ENCODE results near the gene STAC3. TPM values are rescaled to one million over a fixed set of nuclear protein-coding genes. Genes with fewer than 3 reads are reported as not detected.

The STAC3 gene
- total and polyA plus RNA-seq, 9 of the 15 experiments (the other 6 are each of a cell fraction or from before 2014, with no cell fraction given), result 0.45 to 6.4 (median 3.3) TPM

DNA sequence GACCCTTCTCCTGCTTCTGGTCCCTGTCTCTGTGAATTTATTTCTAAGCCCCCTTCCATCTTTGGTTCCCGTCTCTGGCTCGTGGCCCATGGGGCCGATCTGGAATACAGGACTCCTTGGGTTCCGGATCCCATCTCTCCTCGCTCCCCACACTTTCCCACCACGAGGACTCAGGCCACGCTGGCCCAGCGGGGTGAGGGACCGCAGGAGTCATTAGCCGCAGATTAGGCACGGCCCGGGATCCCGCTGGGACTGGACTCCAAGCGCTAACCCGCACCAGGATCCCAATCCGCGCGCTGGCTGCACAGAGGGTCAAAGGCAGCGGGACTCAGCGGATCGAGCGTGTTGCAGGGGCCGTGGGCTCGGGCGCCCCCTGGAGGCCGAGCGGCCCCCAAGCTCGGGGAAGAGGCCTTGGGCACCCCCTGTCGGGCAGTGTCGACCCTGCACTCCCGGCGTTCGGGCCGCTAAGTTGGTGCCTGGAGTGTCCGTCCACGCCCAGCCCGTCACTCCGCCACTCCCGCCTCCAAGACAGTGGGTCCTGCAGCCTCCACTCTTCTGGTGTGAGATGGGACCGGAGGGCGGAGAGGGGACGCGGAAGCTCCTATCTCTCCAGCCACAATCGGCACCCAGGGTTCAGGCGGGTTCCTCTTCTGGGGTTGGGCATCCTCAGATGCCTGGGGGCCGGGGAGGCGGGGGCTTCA is 12.0 kb downstream of the STAC3 start (continued):
- TF ChIP-seq, protein P1, sequence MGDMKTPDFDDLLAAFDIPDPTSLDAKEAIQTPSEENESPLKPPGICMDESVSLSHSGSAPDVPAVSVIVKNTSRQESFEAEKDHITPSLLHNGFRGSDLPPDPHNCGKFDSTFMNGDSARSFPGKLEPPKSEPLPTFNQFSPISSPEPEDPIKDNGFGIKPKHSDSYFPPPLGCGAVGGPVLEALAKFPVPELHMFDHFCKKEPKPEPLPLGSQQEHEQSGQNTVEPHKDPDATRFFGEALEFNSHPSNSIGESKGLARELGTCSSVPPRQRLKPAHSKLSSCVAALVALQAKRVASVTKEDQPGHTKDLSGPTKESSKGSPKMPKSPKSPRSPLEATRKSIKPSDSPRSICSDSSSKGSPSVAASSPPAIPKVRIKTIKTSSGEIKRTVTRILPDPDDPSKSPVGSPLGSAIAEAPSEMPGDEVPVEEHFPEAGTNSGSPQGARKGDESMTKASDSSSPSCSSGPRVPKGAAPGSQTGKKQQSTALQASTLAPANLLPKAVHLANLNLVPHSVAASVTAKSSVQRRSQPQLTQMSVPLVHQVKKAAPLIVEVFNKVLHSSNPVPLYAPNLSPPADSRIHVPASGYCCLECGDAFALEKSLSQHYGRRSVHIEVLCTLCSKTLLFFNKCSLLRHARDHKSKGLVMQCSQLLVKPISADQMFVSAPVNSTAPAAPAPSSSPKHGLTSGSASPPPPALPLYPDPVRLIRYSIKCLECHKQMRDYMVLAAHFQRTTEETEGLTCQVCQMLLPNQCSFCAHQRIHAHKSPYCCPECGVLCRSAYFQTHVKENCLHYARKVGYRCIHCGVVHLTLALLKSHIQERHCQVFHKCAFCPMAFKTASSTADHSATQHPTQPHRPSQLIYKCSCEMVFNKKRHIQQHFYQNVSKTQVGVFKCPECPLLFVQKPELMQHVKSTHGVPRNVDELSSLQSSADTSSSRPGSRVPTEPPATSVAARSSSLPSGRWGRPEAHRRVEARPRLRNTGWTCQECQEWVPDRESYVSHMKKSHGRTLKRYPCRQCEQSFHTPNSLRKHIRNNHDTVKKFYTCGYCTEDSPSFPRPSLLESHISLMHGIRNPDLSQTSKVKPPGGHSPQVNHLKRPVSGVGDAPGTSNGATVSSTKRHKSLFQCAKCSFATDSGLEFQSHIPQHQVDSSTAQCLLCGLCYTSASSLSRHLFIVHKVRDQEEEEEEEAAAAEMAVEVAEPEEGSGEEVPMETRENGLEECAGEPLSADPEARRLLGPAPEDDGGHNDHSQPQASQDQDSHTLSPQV (IDR thresholded peaks at IDR 0.05), result peak; percentile 93
- TF ChIP-seq ETV5 (CRISPR knock-in tag; IDR thresholded peaks at IDR 0.05; ENCODE audit: low read depth), result no peak; the same call in 1 of the 2 replicates
- TF ChIP-seq, protein P2, sequence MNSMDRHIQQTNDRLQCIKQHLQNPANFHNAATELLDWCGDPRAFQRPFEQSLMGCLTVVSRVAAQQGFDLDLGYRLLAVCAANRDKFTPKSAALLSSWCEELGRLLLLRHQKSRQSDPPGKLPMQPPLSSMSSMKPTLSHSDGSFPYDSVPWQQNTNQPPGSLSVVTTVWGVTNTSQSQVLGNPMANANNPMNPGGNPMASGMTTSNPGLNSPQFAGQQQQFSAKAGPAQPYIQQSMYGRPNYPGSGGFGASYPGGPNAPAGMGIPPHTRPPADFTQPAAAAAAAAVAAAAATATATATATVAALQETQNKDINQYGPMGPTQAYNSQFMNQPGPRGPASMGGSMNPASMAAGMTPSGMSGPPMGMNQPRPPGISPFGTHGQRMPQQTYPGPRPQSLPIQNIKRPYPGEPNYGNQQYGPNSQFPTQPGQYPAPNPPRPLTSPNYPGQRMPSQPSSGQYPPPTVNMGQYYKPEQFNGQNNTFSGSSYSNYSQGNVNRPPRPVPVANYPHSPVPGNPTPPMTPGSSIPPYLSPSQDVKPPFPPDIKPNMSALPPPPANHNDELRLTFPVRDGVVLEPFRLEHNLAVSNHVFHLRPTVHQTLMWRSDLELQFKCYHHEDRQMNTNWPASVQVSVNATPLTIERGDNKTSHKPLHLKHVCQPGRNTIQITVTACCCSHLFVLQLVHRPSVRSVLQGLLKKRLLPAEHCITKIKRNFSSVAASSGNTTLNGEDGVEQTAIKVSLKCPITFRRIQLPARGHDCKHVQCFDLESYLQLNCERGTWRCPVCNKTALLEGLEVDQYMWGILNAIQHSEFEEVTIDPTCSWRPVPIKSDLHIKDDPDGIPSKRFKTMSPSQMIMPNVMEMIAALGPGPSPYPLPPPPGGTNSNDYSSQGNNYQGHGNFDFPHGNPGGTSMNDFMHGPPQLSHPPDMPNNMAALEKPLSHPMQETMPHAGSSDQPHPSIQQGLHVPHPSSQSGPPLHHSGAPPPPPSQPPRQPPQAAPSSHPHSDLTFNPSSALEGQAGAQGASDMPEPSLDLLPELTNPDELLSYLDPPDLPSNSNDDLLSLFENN (IDR thresholded peaks at IDR 0.05; ENCODE audit: low read depth in 2 of 2, low read length in 2 of 2), result no peak
- 0 out of 2 replicates have a peak, but pooled peaks have one; percentile 53 for TF ChIP-seq SAFB (IDR thresholded peaks at IDR 0.05; ENCODE audit: borderline replicate concordance, low read depth, low read length)
- no peak for TF ChIP-seq DMBX1 (CRISPR knock-in tag; IDR thresholded peaks at IDR 0.05; ENCODE audit: borderline replicate concordance)
- TF ChIP-seq TEAD1 (CRISPR knock-in tag; IDR thresholded peaks at IDR 0.05), result peak in 1 of 2 experiments; percentile 85; a peak in 2 of 4 replicates
- TF ChIP-seq, protein P3, sequence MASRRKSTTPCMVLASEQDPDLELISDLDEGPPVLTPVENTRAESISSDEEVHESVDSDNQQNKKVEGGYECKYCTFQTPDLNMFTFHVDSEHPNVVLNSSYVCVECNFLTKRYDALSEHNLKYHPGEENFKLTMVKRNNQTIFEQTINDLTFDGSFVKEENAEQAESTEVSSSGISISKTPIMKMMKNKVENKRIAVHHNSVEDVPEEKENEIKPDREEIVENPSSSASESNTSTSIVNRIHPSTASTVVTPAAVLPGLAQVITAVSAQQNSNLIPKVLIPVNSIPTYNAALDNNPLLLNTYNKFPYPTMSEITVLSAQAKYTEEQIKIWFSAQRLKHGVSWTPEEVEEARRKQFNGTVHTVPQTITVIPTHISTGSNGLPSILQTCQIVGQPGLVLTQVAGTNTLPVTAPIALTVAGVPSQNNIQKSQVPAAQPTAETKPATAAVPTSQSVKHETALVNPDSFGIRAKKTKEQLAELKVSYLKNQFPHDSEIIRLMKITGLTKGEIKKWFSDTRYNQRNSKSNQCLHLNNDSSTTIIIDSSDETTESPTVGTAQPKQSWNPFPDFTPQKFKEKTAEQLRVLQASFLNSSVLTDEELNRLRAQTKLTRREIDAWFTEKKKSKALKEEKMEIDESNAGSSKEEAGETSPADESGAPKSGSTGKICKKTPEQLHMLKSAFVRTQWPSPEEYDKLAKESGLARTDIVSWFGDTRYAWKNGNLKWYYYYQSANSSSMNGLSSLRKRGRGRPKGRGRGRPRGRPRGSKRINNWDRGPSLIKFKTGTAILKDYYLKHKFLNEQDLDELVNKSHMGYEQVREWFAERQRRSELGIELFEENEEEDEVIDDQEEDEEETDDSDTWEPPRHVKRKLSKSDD (conservative IDR thresholded peaks at IDR 0.05; ENCODE audit: low read length), result no peak
- TF ChIP-seq, protein P4, sequence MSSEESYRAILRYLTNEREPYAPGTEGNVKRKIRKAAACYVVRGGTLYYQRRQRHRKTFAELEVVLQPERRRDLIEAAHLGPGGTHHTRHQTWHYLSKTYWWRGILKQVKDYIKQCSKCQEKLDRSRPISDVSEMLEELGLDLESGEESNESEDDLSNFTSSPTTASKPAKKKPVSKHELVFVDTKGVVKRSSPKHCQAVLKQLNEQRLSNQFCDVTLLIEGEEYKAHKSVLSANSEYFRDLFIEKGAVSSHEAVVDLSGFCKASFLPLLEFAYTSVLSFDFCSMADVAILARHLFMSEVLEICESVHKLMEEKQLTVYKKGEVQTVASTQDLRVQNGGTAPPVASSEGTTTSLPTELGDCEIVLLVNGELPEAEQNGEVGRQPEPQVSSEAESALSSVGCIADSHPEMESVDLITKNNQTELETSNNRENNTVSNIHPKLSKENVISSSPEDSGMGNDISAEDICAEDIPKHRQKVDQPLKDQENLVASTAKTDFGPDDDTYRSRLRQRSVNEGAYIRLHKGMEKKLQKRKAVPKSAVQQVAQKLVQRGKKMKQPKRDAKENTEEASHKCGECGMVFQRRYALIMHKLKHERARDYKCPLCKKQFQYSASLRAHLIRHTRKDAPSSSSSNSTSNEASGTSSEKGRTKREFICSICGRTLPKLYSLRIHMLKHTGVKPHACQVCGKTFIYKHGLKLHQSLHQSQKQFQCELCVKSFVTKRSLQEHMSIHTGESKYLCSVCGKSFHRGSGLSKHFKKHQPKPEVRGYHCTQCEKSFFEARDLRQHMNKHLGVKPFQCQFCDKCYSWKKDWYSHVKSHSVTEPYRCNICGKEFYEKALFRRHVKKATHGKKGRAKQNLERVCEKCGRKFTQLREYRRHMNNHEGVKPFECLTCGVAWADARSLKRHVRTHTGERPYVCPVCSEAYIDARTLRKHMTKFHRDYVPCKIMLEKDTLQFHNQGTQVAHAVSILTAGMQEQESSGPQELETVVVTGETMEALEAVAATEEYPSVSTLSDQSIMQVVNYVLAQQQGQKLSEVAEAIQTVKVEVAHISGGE (CRISPR knock-in tag; IDR thresholded peaks at IDR 0.05), result peak in 1 of 3 experiments; percentile 17; a peak in 1 of 6 replicates
